Measurements from ENCODE around the gene NUMB.

NUMB gene

GRCh38 chr14:73283608-73284379, 174.6 kb downstream of the NUMB start:
- DNase-seq, result no peak

DNA sequence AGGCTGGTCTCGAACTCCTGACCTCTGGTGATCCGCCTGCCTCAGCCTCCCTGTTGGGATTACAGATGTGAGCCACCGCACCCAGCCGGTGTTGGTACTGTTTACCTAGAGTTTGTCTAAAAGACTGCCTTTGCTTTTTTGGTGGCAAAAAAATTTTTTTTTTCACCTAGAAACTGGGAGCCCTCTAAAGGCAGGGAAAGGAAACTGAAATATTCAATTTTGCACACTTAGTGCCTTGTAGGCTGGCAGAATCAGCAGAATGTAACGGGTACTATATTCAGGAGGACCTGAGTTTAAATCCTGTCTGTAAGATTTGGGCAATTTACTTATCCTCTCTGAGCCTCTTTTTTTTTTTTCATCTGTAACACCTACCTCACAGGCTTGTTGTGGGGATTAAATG, 177.4 kb downstream of the NUMB start:
- DNase-seq, result no peak

GRCh38 chr14:73277376-73277775, 181.0 kb downstream of the NUMB start:
- no peak for DNase-seq

DNA sequence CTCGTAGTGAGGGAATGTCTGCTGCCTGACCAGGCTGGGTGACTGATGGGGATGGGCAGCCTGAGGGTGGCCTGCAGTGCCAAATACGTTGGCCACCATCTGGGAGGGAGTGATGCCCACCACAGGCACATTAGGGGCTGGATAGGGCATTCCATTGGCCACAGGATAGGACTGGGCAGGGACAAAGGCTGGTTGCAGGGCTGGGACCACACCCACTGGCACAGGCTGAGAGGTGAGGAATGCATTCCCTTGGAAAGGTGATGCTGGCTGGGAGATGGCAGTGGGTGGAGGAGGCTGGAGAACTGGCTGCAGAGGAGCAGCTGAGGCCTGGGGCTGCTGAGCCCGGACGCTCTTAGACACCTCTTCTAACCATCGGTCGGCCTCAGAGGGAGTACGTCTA, 181.5 kb downstream of the NUMB start:
- no peak for DNase-seq

DNA sequence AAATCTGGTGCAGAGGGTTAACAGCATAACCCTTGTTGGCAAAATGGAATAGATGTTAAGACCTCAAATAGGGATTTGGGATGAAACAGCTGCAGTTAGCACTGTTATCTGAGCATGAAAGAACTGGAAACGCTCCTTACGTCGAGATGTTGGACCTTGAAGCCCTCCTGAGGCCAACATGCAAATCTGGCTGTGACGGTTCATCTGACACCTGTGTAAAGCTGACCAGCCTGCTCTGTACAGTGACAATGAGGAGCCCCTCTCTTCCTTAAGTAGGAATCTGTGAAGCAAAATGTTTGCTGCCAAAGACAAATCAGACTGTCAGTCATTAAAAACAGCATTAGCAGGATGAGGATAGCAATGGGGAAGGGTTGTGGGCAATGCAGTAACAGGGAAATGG, 184.5 kb downstream of the NUMB start:
- DNase-seq, result no peak

- DNase-seq, result no peak
Observed at GRCh38 chr14:73272393-73272792, 186.0 kb downstream of the NUMB start.

DNA sequence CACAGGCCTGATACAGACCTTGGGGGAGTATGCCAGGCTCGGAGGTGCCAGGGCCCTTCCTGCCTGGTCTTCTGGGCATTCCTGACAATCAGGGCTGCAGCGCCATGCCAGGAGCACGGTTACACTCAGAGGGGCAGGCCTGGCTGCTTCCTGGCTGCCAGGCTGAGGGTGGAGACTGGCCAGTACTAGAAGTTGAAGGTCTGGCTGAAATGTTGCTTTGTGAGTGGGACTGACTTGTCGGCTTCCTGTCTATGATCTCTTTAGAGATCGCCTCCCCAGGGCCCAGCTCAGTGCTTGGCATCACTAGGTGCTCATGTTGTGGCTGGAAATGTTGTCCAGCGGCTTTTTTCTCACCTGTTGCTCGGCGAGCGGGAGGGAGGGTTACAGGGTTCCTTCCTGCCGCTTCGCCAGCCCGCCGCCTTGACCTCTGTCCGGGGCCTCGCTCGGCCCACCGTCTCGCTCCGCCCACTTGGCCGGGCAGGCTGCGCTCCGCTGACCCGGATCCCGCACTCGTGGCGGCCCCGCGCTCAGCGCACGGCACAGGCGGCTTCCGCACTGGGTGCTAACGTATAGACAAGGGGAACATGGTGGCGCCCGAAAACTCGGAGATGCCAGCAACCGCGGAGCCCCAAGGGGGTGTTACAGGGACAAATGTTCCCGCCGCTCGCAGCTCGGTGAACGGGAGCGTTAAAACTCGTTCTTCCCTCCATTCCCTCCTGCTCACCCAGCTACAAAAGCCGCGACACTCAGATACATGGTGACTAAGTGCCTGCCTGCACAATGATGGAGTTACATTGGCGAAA, 188.4 kb downstream of the NUMB start:
- no peak for DNase-seq

DNA sequence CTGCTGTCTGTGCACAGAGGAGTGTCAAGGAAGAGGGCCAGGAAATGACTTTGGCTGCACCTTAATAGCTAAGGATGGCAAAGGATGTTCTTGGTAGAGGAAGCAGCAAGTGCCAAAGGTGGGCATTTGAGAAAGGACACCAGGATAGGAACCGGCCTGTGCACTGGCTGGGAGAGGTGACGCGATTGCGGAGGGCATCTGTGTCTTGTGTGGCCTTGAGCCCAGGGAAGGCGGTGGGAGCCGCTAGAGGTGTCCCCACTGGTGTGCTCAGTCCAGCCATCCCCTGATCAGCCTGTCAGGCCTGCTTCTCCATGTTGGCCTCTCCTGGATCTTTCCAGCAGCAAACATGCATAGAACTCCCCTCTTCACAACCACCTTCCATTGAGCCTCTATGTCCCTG, 190.9 kb downstream of the NUMB start:
- no peak for DNase-seq

- no peak for DNase-seq
Observed at GRCh38 chr14:73266317-73266716, 192.0 kb downstream of the NUMB start.

DNA sequence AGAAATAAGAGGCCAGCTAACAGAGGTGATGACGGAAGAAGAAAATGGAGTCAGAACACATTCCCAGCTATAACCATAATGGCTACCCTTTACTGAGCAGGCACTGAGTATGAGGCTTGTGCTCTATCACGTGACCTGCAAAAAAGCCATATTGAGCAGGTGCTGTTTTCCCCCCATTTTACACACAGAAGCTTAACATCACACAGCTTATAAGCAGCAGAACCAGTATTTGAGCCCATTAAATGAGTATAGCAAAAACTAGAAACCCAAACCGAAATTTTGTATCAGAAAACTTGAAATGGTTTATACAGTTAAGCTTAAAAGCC, 192.7 kb downstream of the NUMB start:
- no peak for DNase-seq

DNA sequence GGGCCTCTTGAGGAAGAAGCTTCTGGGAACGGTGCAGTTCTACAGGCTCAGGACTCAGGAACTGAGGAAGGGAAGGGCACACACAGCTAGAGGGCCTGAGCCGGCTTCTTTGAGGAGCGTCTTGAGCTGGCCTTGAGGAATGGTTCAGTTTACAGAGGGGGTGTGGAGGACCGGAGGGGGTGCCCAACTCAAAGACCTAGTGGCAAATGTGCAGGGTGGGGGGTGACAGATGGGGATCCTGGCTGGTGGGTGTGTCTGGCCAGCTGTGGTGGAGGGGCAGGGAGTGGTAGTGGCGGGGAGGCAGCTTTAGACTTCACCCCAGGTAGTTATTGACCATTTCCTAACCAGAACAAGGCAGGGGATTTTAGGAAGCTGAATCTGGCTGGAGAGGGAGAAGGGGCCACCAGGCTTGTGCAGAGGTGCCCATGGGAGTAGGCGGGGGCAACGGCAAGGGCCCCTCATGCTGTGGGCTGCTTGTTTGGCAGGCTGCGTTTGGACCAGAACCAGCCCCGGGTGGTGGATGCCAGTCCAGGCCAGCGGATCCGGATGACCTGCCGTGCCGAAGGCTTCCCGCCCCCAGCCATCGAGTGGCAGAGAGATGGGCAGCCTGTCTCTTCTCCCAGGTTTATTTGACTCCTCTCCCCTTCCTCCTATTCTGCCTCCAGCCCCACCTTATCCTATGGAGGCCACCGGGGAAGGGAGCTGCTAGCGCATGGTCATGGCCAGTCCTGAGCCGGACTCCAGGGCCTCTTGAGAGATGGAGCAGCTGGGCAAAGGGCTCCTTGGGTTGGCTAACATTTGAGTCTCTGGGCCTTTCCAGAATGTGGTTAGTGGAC, 193.2 kb downstream of the NUMB start:
- DNase-seq, result no peak

DNA sequence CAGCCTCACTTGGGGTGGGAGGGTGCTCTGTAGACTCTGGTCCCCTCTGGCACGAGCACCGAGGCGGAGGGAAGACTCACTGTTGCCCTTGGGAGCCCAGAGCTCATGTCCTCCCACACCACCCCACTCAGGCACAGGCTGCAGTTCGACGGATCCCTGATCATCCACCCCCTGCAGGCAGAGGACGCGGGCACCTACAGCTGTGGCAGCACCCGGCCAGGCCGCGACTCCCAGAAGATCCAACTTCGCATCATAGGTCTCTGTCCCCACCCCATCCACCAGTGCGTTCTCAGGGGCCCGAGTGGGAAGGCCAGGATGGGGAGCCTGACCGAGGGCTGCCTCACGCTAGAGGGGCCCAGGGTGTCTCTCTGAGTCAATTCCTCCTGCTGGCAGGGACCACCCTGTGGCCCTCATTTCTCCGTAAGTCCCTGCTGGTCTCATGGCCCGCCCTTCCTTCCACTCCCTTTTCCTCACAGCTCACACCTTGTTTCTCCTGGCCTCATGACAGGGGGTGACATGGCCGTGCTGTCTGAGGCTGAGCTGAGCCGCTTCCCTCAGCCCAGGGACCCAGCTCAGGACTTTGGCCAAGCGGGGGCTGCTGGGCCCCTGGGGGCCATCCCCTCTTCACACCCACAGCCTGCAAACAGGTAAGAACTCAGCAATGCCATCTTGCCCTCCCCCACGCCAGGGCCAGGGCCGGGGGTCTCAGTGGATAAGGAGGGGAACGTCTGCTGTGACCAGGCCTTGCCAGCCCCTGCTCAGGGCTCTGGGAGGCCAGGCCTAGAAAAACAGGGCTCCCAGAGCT, 194.1 kb downstream of the NUMB start:
- DNase-seq, result no peak

DNA sequence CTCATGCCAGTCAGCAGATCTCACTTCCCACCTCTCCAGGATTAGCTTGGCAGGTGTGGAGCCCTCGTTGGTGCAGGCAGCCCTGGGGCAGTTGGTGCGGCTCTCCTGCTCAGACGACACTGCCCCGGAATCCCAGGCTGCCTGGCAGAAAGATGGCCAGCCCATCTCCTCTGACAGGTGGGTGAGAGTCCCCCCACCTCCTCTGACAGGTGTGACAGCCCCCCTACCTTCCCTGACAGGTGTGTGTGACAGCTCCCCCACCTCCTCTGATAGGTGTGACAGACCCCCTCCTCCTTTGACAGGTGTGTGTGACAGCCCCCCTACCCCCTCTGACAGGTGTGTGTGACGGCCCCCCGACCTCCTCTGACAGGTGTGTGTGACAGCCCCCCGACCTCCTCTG, 194.7 kb downstream of the NUMB start:
- no peak for DNase-seq

- DNase-seq, result no peak
Observed at GRCh38 chr14:73262427-73263183, 195.7 kb downstream of the NUMB start.

- no peak for DNase-seq
Observed at GRCh38 chr14:73261520-73262426, 196.6 kb downstream of the NUMB start.

DNA sequence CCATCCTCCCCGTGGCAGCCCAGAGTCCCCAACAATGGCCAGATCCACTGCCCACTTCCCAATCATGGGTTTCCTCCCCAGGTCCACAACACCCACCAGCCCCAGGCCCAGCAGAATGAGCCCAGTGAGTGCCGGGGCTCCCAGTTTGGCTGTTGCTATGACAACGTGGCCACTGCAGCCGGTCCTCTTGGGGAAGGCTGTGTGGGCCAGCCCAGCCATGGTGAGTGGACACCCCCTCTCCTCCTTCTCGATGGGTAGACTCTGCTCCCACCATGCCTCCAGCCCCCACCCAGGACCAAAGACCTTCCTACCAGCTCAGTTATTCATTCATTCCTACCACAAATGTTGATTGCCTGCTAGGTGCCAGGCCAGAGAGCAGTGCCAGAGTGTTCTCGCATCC, 197.3 kb downstream of the NUMB start:
- DNase-seq, result no peak

- no peak for DNase-seq
Observed at GRCh38 chr14:73260574-73260973, 197.8 kb downstream of the NUMB start.

- DNase-seq, result no peak
Observed at GRCh38 chr14:73259837-73260236, 198.5 kb downstream of the NUMB start.

DNA sequence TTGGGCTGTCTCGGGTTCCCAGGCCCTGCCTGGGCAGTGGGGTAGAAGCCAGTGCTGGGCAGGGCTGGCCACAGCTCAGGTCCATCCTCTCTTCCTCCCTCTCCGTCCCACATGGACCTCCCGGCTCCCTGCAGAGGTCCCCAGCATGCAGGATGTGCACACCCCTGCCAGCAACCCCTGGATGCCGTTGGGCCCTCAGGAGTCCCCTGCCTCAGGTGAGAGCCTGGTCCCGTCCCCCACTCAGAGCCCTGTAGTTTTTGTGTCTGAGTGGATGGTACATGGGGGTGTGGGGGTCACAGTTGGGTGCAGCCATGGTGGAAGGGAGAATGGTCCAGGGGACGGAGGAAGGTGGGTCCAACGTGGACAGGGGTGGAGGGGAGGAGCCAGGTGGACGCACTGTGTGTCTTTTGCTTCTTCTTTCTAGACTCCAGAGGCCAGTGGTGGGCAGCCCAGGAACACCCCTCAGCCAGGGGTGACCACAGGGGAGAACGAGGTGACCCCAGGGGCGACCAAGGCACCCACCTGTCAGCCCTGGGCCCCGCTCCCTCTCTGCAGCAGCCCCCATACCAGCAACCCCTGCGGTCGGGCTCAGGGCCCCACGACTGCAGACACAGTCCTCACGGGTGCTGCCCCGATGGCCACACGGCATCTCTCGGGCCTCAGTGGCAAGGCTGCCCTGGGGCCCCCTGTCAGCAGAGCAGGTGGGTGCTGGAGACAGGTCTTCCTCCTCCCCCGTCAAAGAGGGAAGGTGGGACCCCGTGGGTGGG, 199.3 kb downstream of the NUMB start:
- DNase-seq, result no peak

GRCh38 chr14:73258076-73258475, 200.3 kb downstream of the NUMB start:
- DNase-seq, result no peak

Measured in OCI-M1 (cell line).